HFF-Myc (cell line): ENCODE measurements around the gene ZNF853.

Source experiments
- DNase-seq: peaks from one replicate; pipeline ENCODE4 v3.0.0-alpha.2; 2011; ENCODE audit warnings: low read depth; ENCODE audit errors: extremely low read depth
- H3K4me3 ChIP-seq: replicated peaks from 2 replicates; pipeline ENCODE4 v1.5.1; 2011; ENCODE audit warnings: low read depth, mild to moderate bottlenecking, control low read depth, low read length
- CTCF ChIP-seq: IDR thresholded peaks from 2 replicates; pipeline ENCODE4 v1.5.1; 2012; ENCODE audit warnings: mild to moderate bottlenecking, low read depth, low read length, control low read depth; ENCODE audit errors: missing control alignments

Gene ZNF853

GRCh38 chr7:6652446-6653011 lies 37.1 kb downstream of the ZNF853 start:
- no peak for DNase-seq
- H3K4me3 ChIP-seq: no peak overlapping the region
- no peak for TF ChIP-seq CTCF

- no peak for DNase-seq
- TF ChIP-seq CTCF: no peak
- no peak overlapping the region for H3K4me3 ChIP-seq
Observed at GRCh38 chr7:6653071-6654003, 37.9 kb downstream of the ZNF853 start.

- H3K4me3 ChIP-seq: no peak overlapping the region
- TF ChIP-seq CTCF: no peak
- DNase-seq: no peak
Observed at GRCh38 chr7:6654113-6654841, 38.9 kb downstream of the ZNF853 start.

GRCh38 chr7:6654842-6655610 lies 39.6 kb downstream of the ZNF853 start:
- no peak for DNase-seq
- no peak for TF ChIP-seq CTCF
- H3K4me3 ChIP-seq: no peak overlapping the region

GRCh38 chr7:6655636-6656385 lies 40.4 kb downstream of the ZNF853 start:
- no peak for TF ChIP-seq CTCF
- DNase-seq: no peak
- no peak overlapping the region for H3K4me3 ChIP-seq

GRCh38 chr7:6656413-6656812 lies 41.0 kb downstream of the ZNF853 start:
- TF ChIP-seq CTCF: no peak
- H3K4me3 ChIP-seq: no peak overlapping the region
- DNase-seq: no peak
